HCT116 (cell line): Measurements from ENCODE around the gene PFN3.
A peak's percentile ranks its signal among the peaks of the same experiment; 100 is the strongest.

ENCODE experiments used
- CTCF ChIP-seq, 3 experiments: fragments of 200-600 bp in 1 of 3; sonication (generic) in 1 of 3; IDR thresholded peaks in 2 of 3; conservative IDR thresholded peaks in 1 of 3; 2 replicates each; pipeline ENCODE4 v1.5.1; 2012 to 2017; ENCODE audit warnings: low read depth in 2 of 3, low read length in 2 of 3, antibody characterized with exemption in 1 of 3, borderline replicate concordance in 1 of 3, control low read depth in 1 of 3, mild to moderate bottlenecking in 1 of 3, mixed read lengths in 1 of 3, mixed run types in 1 of 3, moderate library complexity in 1 of 3; ENCODE audit not compliant: insufficient read depth in 1 of 3
- EGR1 ChIP-seq: IDR thresholded peaks from 2 replicates; pipeline ENCODE4 v1.6.1; 2012; ENCODE audit warnings: low read depth
- POLR2AphosphoS5 ChIP-seq: IDR thresholded peaks from 2 replicates; pipeline ENCODE4 v1.6.1; 2011; ENCODE audit warnings: mild to moderate bottlenecking, low read depth, low read length, moderate library complexity

GRCh38 chr5:177425801-177426565 is 25.5 kb upstream of the PFN3 start:
- peak; percentile 84 for TF ChIP-seq POLR2AphosphoS5
- TF ChIP-seq CTCF (IDR thresholded peaks at IDR 0.05 in 2 of 3, conservative IDR thresholded peaks at IDR 0.05 in 1 of 3; ENCODE audit: borderline replicate concordance in 1 of 3, insufficient read depth in 1 of 3, low read depth in 2 of 3, low read length in 2 of 3): no peak
- TF ChIP-seq EGR1: no peak
